Amniotic epithelial cell (primary cell): ENCODE data around the gene GANC.
A peak's percentile ranks its signal among the peaks of the same experiment; 100 is the strongest.

Source experiments
- DNase-seq: peaks from one replicate; pipeline ENCODE4 v3.0.0-alpha.2; 2010; ENCODE audit warnings: low read depth

GANC gene

DNA sequence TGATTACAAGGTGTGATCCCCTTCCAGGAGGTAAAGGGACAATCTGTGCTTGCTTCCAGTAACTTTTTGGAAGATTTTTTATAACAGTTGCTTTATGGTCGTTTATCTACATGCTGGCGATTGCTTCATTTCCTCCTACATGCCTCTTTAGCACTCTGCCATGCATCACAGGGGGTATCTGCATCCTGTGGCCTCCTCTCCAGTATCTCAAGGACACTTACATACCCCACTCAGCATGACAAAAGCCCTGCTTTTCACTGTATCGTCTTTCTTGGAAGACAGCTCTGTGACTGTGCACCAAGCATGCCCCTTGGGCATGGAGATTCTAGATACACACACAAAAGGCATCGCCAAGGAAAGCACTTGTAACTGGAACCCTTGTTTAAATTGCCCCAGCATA lies 111.6 kb downstream of the GANC start:
- DNase-seq = peak; percentile 14

DNA sequence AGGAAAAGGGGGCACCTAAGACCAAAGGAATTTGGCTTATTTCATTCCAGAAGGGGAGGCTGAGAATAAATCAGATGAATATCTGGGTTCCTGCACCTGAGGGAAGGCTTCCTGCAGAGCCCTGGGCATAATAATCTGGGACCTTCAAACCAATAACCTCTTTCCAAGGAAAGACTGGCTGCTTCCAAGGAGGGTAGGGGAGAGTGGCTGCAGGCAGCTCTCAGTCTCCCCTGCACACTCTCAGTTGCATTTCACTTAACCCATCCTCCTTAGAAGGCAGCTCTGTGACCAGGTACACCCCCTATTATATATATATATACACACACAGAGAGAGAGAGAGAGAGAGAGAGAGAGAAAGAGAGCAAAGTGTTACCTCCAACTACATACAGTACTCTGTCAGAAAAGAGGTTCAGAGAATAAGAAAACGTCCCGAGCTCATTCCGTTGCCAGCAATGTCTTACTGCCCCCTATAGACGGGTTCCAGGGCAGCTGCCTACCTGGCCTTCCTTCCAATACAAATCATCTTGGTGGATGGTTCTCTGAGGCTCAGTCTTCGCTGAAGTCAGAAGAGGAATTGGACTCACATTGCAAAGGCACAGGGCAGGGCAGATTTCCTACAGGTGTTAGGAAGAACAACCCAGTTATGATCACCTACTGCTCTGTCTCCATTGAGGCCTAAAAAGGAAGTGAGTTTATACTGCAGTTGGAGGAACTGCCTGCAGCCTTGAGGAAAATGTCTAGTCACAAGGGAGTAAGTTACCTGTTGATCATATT lies 112.4 kb downstream of the GANC start:
- DNase-seq = peak; percentile 66

DNA sequence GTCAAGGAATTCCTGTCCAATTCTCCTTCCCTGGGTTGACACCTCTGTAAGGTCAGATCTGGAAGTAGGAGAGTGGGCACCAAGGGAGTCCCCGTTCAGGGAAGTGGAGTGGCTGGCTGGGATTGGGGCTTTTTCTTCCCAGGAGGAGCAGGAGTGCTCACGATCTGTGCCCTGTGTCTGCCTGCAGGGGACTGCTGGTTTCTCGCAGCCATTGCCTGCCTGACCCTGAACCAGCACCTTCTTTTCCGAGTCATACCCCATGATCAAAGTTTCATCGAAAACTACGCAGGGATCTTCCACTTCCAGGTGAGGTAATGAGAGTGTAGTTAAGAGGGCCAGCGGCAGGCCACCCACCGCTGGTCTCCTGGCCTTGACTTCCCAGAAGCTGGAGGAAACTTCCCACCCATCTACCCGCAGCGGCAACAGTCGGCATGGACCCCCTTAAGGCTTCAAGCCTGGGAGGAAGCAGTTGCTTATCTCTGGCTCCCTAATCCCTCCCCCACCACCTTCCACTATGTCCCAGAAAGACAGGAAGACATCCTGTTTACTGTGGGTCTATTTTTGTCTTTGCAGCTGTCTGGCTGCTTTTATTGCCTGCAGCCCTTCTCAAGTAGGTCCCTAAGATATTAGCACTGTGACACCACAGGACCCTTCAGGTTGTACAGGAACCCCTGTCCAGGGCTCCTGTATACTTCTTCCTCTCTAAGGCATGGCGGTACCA lies 113.1 kb downstream of the GANC start:
- DNase-seq = no peak

DNA sequence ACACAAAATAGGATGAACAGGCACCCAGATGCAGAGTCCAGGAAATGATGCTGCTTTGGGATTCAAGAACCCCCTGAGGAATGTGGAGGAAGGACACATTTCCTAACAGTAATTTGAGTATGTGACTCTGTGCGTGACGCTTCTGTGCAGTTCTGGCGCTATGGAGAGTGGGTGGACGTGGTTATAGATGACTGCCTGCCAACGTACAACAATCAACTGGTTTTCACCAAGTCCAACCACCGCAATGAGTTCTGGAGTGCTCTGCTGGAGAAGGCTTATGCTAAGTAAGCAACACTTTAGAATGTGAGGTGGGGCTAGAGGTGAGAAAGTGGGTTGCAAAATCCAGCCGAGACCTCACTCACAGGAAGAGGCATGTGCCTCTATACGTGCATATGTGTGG lies 114.6 kb downstream of the GANC start:
- DNase-seq = no peak

- peak; percentile 11 for DNase-seq
Measured at GRCh38 chr15:42392309-42393024, 119.5 kb downstream of the GANC start.

DNA sequence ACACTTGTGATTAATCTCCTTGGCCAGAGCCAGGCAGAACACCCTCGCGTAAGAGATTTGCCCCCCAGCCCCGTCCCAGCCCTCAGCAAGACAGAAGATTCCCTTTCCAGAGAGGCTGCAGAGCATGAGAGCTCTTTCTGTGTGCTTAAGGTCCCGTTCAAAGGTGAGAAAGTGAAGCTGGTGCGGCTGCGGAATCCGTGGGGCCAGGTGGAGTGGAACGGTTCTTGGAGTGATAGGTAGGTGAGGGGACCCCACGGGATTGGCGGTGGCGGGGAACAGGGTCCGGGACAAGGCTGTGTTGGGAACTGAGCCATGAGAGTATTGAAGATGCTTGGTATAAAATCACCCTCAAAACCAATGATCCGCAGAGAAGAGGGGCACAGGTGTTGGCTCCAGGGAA lies 121.1 kb downstream of the GANC start:
- no peak for DNase-seq

- DNase-seq = no peak
Measured at GRCh38 chr15:42395838-42396237, 122.8 kb downstream of the GANC start.

- DNase-seq = no peak
Measured at GRCh38 chr15:42401544-42402454, 128.8 kb downstream of the GANC start.

- DNase-seq = no peak
Measured at GRCh38 chr15:42402455-42403205, 129.6 kb downstream of the GANC start.

- no peak for DNase-seq
Measured at GRCh38 chr15:42403389-42403788, 130.4 kb downstream of the GANC start.

DNA sequence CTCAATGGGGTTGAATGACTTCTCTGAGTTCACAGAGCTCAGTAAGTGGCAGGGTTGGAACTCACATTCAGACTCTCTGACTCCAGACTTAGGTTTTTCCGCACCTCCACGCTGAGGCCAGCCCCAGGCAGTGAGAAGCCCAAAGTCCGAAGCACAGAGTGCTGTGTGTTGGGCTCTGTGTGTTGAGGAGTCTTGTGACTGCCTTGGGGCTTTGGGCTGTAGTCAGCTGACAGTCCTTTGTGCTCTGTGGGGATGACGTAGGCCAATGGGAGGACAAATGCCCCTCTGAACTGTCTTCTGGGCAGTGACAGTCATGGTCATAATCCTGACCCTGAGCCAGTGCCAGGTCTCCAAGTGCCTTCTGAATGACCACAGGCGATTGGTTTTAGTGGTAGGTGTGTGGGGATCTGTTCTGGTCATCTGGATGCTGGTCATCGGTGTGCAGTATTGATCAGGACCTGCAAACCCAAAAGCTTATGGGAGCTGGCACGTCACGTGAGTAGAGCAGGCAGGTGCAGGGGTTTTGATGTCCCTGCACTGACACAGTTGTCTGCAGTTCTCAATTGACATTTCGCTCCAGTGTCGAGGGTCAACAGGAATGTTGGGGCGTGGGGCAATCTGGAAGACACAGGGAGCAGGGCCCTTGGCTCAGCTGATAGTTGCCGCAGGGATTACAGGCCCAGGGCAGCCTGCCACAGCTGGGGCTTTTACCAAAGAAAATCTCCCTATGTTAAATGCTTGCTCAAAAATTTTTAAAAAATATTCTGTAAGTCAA lies 131.6 kb downstream of the GANC start:
- DNase-seq = no peak

- DNase-seq = no peak
Measured at GRCh38 chr15:42405863-42406482, 133.0 kb downstream of the GANC start.
